GM12874 (cell line): ENCODE data around the gene PCNX3.

Experiments
- TF ChIP-seq, protein P1 (sequence below): IDR thresholded peaks from 2 replicates; pipeline ENCODE4 v1.5.1; 2011; ENCODE audit warnings: low read depth, mild to moderate bottlenecking, control low read depth, low read length, moderate library complexity; ENCODE audit not compliant: insufficient read depth

PCNX3 gene

DNA sequence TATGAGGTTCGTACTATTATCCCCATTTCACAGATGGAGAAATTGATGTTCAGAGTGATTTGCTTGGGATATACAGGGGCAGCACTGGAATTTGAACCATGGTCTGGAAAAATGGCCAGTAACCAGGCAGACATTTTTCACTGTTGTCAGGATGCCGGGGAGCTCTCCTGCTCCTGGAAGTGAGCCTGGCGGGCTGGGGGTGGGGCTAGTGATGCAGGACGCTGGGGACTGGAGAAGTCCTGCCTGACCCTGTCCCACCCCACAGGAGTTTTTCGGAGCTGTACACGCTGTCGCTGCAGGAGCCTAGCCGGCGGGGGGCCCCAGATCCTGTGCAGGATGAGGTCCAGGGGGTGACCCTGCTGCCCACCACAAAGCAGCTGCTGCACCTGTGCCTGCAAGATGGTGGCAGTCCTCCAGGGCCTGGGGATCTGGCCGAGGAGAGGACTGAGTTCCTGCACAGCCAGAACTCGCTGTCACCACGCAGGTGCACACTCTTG lies 33.5 kb downstream of the PCNX3 start:
- TF ChIP-seq, protein P1, sequence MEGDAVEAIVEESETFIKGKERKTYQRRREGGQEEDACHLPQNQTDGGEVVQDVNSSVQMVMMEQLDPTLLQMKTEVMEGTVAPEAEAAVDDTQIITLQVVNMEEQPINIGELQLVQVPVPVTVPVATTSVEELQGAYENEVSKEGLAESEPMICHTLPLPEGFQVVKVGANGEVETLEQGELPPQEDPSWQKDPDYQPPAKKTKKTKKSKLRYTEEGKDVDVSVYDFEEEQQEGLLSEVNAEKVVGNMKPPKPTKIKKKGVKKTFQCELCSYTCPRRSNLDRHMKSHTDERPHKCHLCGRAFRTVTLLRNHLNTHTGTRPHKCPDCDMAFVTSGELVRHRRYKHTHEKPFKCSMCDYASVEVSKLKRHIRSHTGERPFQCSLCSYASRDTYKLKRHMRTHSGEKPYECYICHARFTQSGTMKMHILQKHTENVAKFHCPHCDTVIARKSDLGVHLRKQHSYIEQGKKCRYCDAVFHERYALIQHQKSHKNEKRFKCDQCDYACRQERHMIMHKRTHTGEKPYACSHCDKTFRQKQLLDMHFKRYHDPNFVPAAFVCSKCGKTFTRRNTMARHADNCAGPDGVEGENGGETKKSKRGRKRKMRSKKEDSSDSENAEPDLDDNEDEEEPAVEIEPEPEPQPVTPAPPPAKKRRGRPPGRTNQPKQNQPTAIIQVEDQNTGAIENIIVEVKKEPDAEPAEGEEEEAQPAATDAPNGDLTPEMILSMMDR = no peak

DNA sequence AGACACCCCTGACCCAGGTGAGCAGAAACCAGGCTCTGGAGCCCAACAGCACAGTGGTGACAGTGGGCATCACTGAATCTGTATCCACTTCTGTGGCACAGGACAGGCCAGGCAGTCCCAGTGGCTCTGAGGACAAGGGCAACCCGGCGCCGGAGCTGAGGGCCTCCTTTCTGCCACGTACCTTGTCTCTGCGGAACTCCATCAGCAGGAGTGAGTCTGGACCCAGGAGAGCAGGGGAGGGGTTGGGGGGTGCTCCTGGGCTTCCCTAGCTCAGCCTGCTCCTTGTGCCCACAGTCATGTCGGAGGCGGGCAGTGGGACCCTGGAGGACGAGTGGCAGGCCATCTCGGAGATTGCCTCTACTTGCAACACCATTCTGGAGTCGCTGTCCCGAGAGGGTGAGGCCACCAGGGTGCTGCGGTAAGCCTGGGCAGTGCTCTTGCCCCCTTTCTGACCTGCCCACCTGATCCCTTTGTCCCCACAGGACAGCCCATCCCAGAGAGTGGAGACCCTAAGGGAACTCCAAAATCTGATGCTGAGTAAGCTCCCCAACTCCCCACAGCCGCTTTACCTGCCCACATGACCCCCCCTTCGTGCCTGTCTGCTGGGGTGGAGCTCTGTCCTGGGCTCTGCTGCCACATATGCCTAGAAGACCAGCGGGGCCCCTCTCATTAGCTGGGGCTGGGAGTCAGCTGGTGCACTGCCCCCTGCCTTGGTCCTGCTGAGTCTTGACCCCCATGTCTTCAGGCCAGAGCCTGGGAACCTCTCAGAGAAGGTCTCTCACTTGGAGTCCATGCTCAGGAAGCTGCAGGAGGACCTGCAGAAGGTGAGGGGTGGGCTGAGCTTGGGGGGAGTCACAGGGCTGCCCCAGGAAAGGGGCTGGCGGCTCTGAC lies 34.3 kb downstream of the PCNX3 start:
- TF ChIP-seq, protein P1 = no peak

DNA sequence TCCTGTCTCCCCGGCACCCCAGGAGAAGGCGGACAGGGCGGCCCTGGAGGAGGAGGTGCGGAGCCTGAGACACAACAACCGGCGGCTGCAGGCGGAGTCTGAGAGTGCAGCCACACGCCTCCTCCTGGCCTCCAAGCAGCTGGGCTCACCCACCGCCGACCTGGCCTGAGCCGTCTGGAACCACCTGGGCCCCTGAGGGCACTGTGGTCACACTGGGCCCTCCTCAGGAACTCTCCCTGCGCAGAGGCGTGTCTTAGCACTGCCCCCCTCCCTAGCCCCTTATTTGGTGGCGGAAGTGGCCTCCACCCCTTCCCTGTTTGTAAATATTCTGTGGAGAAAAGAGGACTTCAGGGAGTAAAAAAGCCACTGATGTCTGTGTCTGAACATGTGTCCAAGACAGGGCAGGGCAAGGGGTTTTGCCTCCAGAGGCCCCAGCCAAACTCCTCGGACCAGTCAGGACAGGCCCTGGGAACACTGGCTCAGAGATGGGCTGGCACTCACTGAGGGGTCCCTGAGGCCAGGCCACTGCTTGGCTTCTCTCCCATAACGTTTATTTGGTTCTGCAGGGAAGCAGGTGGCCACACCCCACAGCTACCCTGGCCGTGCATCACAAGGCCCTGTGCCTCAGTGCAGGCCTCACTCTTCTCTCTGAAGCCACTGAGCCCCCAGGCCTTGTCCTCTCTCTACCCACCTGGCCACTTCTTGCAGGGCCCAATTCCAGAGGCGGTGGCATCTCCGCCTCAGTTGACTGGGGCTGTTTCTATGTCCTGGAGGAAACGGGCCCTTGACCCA lies 35.2 kb downstream of the PCNX3 start:
- TF ChIP-seq, protein P1 = no peak

DNA sequence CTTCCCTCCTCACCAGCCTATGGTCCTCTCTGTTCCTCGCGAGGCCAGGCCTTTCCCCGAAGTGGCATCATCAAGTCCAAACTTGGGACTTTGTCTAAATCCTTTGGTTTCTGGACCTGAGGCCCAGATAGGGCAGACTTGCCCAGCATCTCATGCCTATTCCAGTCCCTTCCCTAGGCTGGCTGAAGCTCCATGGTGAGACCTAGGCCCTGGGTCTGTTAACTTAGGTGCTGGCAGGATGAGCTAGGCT lies 35.7 kb downstream of the PCNX3 start:
- TF ChIP-seq, protein P1 = no peak

DNA sequence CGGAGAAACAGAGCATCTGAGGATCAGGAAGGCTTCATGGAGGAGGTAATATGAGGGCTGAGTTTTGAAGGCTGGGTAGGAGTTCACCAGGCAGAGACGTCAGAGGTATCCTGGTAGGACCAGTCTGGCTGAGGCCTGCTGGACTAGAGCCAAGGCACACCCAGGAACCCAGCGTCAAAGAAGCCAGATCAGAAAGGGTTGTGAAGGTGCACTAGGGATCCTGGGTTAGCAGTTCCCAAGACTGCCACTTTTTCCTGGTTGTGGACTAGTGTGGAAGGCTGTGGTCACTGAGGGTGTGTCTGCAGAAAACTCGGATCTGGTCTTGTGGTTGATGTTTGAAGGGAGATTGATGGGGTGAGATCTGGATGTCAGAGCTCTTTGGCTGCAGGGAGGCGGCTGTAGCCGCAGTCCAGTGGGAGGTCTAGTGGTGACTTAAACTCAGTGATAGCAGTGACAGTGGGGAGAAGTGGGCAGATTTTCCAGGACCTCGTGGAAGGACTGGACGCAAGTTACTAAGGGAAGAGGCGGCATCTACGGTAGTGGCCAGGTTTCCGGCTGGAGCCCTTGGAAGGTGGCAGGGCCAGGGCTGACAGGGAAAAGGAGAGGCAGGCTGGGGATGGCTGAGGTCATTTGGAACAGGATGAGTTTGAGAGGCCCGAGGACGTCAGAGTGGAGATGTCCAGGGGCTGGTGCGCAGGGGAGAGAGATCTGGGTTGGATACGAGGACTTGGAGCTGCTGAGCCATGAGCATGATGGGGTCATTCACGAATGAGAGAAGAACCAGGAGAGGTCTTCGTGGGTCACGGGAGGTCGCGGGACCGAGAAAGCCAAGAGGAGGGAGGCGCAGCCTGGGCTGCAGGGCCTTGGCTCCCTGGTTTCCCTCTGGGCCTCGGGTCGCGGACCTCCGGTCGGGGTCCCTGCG lies 36.3 kb downstream of the PCNX3 start:
- TF ChIP-seq, protein P1 = no peak

DNA sequence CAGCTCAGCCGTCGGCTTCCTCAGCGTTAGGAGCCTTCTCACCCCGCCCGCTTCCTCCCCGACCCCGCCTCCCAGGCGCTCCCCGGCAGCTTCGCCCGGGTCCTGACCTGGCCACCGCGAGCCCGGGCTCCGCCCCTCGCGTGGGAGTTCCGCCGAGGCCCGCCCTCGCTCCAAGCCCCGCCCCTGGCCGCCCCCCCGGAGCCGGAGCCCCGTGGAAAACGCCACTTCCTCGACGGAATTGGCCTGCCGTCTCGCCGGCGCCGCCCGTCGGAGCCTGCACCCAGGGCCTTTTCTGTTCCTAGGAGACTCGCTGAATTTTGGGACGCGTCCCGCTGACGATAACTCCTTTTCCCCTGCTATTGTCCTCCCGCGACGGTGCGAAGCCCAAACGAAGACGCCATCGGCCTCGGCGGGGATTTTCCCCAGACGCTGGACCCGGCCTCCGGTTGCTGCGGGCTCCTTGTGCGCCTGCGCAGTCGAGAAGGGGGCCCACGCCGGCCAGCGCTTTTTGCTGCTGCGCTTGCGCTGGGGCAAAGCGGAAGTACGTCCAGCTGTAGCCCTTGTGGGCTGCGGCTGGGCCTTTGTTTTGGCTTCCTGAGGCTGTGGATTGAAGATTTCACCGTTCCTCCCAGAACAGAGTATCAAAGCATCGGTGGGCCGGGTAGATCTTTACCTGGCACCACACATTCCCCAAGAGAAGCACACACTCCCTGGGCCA lies 37.1 kb downstream of the PCNX3 start:
- TF ChIP-seq, protein P1 = no peak
